HL-60 (cell line): ENCODE measurements around the gene YARS1.

Experiments
- DNase-seq, 2 experiments: peaks; one replicate each; pipeline ENCODE4 v3.0.0-alpha.2; 2010 to 2020; ENCODE audit warnings: low read depth in 1 of 2, low spot score in 1 of 2
- H3K27ac ChIP-seq: fragments of 250-450 bp; sonication (Bioruptor Pico); replicated peaks from 2 replicates; pipeline ENCODE4 v1.5.1; 2020; ENCODE audit warnings: mild to moderate bottlenecking, moderate library complexity
- H3K27me3 ChIP-seq: fragments of 250-450 bp; sonication (Bioruptor Pico); 2 replicates; pipeline ENCODE4 v1.5.1; 2021; ENCODE audit warnings: mild to moderate bottlenecking, moderate library complexity; ENCODE audit not compliant: insufficient read depth, poor library complexity, severe bottlenecking
- H3K4me3 ChIP-seq: replicated peaks from 2 replicates; pipeline ENCODE4 v1.5.1; 2011; ENCODE audit warnings: mild to moderate bottlenecking, control low read depth, low read length; ENCODE audit not compliant: insufficient read depth
- CTCF ChIP-seq: IDR thresholded peaks from one replicate; pipeline ENCODE4 v1.5.1; 2011; ENCODE audit warnings: low read length, control low read depth, inconsistent platforms; ENCODE audit not compliant: insufficient read depth
- GABPA ChIP-seq: IDR thresholded peaks from 2 replicates; pipeline ENCODE4 v1.6.1; 2012; ENCODE audit warnings: low read depth
- POLR2AphosphoS5 ChIP-seq: IDR thresholded peaks from 2 replicates; pipeline ENCODE4 v1.6.1; 2012; ENCODE audit warnings: low read depth
- REST ChIP-seq: IDR thresholded peaks from 2 replicates; pipeline ENCODE4 v1.6.1; 2012; ENCODE audit warnings: low read depth; ENCODE audit not compliant: insufficient replicate concordance
- SPI1 ChIP-seq: IDR thresholded peaks from 2 replicates; pipeline ENCODE4 v1.6.1; 2012; ENCODE audit warnings: low read depth, mild to moderate bottlenecking, borderline replicate concordance

YARS1 gene

DNA sequence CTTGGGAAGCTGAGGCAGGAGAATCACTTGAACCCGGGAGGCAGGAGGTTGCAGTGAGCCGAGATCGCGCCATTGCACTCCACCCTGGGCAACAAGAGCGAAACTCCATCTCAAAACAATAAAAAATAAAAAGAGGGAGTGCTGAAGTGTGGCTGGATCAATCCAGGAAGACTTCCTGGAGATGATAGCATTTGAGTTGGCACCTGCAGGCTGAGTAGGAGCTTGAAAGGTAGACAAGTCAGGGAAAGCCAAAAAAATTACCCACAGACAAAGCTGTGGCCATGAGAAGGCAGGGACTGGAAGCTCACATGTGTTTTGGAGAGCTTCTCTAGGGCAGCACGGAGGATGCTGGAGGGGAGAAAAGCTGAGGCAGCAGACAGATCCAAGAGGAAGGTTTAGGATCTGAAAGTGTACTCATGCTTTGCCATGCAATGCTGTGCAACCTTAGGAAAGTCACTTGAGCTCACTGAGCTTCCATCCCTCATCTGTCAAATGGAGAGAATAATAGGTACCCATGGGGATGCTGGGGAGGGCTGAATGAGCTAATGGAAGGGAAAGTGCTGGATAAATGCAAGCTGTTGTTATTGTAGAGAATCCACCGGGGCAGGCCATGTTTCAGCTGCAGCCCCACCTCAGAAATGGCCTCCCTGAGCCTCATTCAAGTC, 88.6 kb downstream of the YARS1 start:
- Histone ChIP-seq H3K27me3 (no peaks in the 10 kb centered on the region), H3K27ac (no peak overlapping the region), H3K4me3 (no peak overlapping the region)
- no peak for TF ChIP-seq REST
- TF ChIP-seq SPI1, result no peak
- no peak for TF ChIP-seq POLR2AphosphoS5
- TF ChIP-seq CTCF, result no peak
- TF ChIP-seq GABPA, result no peak
- no peak for DNase-seq

DNA sequence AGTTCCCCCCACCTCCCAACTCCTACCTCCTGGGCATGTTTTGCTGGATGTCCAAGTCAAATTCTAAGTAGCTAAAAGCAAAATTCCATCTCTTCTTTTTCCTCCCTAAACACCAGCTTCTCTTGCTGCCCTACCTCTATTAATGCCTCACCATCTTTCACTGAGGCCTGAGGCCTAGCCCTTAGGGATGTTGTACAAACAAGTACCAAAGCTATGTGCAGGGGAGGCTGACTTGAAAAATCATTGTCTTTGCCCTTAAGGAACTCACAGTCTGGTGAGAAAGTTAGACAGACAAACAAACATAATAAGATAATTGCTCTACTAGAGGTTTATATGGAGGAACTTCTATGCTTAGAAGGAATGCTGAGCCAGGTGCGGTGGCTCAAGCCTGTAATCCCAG, 89.3 kb downstream of the YARS1 start:
- TF ChIP-seq GABPA (no peak), SPI1 (no peak), REST (no peak), POLR2AphosphoS5 (no peak), CTCF (no peak)
- no peaks in the 10 kb centered on the region for H3K27me3 ChIP-seq
- H3K27ac ChIP-seq, result no peak overlapping the region
- H3K4me3 ChIP-seq, result no peak overlapping the region
- DNase-seq, result no peak

- Histone ChIP-seq H3K27ac (no peak overlapping the region), H3K4me3 (no peak overlapping the region), H3K27me3 (no peaks in the 10 kb centered on the region)
- no peak for TF ChIP-seq CTCF
- no peak for TF ChIP-seq REST
- no peak for TF ChIP-seq POLR2AphosphoS5
- TF ChIP-seq GABPA, result no peak
- TF ChIP-seq SPI1, result no peak
- DNase-seq, result peak in 1 of 2 experiments; percentile 47
These were observed 91.6 kb downstream of the YARS1 start for GRCh38 chr1:32725615-32725982.
